GOT3 (cell line): ENCODE data around the gene SGCG.
"Not testable (repeated sequence)": the region's sequence is repeated elsewhere in the genome, so short reads cannot be mapped to it uniquely, and the experiment has no call there.

Experiments
- DNase-seq: peaks from one replicate; lab custom pipeline; 2025; ENCODE audit warnings: mixed read lengths; lab: John Stamatoyannopoulos, UW

Gene SGCG, protein sequence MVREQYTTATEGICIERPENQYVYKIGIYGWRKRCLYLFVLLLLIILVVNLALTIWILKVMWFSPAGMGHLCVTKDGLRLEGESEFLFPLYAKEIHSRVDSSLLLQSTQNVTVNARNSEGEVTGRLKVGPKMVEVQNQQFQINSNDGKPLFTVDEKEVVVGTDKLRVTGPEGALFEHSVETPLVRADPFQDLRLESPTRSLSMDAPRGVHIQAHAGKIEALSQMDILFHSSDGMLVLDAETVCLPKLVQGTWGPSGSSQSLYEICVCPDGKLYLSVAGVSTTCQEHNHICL

DNA sequence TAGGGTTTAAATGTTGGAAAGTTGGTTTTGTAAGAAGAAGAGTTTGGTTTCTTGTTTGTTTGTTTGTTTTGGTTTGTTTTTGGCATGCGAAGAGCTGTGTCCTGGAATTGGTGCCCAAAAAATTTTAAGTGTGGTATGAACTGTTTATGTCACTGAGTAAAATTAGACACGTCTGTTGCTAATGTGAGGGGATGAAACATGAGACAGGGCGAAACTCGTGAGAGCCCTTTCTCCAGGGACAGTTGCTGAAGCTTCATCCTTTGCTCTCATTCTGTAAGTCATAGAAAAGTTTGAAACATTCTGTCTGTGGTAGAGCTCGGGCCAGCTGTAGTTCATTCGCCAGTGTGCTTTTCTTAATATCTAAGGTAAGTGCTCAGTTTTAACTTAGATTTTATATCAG, at the start of gene SGCG:
Gene SGCG (plus strand): TSS at position 269 of the 400 bp plus-strand sequence. CDS start 22,716 bp downstream, outside the sequence.
- no peak for DNase-seq

DNA sequence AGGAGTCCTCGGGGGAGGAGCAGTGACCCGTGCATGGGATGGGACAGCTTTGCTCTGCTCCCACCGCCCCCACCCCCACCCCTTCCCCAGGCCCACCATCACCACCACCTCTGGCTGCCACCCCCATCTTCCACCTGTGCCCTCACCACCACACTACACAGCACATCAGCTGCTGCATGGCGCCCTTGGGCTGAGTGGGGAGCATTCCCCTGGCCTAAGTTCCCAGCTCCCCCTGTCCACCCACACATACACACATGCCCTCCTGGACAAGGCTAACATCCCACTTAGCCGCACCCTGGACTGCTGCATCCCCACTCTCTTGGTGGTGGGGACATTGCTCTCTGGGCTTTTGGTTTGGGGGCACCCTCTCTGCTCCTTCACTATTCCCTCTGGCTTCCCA, 46.2 kb upstream of the SGCG start:
- no peak for DNase-seq

DNA sequence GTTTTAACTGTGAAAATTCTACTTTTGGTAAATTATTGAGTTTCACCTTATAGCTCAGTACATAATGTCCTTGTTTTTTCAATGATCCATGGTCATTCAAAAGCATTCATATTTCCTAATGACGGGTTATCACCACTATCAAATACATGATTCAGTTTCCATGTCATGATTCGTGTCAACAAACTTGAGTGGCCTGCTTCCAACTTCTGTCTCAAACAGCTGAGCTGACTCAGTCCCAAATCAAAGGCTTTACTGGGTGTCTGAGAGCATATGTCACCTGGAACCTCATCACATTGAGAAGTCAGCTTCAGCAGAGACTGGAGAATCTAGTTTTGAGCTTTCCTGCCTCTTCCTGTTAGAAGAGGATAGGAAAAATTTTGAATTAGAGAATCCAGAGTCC, 40.3 kb upstream of the SGCG start:
- no peak for DNase-seq

DNA sequence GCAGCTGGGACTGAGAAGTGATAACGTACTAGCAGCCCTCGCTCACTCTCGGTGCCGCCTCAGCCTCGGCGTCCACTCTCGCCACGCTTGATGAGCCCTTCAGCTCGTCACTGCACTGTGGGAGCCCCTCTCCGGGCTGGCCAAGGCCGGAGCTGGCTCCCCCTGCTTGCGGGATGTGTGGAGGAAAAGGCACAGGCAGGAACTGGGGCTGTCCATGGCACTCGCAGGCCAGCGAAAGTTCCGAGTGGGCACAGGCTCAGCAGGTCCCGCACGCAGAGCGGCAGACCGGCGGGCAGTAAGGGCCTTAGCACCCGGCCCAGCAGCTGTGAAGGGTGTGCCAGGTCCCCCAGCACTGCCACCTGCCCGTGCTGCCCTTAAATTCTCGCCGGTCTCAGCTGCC, 38.8 kb upstream of the SGCG start:
- DNase-seq = no peak

DNA sequence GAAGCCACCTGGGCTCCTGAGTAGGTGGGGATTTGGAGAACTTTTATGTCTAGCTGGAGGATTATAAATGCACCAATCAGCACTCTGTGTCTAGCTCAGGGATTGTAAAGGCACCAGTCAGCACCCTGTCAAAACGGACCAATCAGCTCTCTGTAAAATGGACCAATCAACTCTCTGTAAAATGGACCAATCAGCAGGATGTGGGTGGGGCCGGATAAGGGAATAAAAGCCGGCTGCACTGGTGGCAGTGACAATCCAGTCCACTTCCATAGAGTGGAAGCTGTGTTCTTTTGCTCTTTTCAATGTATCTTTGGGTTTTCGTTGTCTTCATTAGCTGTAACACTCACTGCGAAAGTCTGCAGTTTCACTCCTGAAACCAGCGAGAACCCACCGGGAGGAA, 38.2 kb upstream of the SGCG start:
- not testable (repeated sequence) for DNase-seq

DNA sequence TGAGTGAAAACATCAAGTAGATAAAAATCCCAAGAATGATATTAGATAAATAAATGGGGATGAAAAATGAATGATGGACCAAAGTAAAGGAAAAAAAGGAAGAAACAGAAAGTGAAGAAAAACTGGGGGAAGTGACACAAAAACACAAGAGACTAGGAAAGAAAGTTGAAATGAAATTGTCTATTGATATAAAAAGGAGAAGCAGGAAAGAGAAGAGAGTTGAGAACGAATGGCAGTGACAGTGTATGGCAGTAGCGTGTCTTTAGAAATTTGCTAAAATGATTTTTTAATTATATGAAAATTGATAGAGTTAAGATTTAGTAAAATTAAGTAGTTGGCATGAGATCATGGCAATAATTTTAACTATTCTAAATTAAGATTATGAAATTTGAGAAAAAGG, 36.3 kb upstream of the SGCG start:
- no peak for DNase-seq

DNA sequence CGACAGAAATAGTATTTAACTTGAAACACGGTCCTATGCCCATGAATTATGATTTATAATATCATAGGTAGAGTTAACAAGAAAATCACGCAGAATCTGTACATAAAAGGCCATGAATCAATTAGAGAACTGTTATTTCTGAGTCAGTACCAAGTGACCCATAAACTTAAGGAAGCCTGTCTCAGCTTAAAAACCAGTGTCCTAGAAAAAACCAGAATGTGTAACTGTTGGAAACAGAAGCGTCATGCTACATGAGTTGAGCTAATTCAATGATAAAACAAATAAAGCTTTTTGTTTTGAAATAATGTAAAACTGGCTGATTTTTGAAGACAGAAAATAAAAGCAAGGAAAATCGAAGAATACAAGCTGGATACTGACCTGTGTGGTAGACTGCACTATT, 34.8 kb upstream of the SGCG start:
- no peak for DNase-seq

DNA sequence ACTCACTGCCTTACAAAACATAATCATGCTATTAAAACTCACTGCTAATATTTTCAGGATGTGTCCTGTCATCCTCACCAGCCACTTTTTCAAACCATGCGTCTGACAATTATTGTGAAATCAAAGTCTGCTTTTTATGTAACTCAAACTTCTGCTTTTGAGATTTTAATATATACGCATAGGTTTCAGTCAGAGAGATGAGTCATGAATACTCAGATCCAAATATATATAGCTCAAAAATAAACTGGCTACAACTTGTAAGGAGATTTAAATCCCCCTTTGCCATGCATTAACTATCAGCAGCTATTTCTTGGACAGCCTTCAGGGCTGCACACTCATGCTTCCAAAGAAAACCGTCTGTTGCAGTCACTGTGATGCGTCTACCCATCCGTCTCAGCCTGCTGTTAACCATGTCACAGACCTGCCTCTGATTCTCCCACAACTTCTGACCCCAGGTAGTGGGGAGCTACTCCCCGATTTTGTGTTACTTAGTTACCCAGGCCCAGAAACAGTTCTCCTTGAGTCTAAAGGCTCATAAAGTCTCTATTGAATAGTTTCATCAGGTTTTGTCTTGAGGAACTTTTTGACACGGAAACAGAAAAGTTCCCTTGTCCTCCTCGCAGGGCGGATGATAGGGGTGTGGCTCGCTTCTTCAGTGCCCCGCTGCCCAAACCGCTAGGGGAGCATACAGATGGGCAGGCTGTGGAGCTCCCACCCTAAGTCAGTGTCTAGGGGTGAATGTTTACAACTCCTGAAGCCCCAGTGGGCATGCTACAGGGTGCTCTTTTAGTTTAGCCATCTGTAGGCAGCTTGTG, 33.8 kb upstream of the SGCG start:
- DNase-seq = no peak

DNA sequence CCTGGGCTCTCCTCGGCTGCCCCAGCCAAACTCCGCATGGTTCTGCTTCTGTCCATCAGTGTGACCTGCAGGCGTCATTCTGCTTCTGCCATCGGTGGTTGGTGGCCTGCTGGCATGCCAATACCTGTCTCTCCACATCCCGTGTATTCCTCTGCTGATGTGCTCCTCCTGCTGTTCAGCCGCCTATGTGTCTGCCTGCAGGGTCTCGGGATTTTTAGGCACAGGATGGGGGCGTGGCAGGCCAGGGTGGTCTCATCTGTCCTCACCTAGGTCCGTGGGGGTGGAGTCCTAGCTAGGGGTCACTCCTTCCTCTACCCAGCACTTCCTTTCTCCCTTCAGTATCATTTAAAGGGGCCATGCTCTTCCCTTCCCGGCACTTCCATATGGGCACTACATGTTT, 33.0 kb upstream of the SGCG start:
- no peak for DNase-seq

DNA sequence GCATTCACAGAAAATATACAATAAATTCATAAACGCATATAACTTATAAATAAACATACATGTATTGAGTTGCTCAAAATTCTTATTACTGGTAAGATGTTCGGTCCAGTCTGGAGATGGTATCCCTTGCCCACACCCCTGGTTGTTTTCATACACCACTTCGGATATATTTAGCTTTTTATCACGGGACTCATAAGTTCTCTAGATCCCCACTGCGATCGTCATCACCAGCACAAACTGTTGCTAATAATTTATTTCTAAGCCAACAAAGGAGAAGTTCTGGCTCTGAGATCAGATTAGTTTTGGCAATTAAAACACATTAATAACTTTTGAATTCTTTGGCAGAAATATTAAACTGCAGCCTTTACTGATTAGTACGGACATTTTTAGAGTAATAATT, 23.0 kb upstream of the SGCG start:
- DNase-seq = no peak

DNA sequence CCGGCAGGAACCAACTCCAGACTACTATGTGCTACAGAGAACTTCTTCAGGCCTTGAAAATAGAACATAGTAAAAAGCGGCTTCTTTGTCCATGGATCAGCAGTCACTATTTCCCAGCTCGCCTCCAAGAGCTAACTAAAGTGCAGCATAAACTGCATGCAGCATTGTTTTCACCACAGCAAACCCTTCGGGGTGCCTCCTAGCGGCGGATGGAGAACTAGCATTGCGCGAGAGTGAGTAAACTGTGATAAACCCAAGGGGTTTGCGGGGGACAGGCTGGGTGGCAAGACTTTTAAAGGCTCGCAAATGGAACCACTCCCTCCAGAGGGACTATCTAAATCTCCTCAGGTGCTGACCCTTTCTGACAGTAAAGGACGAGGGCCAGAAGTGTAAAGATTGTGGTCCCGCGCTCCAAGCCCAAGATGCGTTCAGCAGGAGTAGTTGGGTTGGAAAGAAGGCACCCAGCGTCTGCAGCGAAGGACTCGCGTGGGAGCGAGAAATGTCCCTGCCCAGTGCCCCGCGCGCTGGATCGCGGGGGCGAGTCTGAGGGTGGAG, 21.5 kb upstream of the SGCG start:
- no peak for DNase-seq

DNA sequence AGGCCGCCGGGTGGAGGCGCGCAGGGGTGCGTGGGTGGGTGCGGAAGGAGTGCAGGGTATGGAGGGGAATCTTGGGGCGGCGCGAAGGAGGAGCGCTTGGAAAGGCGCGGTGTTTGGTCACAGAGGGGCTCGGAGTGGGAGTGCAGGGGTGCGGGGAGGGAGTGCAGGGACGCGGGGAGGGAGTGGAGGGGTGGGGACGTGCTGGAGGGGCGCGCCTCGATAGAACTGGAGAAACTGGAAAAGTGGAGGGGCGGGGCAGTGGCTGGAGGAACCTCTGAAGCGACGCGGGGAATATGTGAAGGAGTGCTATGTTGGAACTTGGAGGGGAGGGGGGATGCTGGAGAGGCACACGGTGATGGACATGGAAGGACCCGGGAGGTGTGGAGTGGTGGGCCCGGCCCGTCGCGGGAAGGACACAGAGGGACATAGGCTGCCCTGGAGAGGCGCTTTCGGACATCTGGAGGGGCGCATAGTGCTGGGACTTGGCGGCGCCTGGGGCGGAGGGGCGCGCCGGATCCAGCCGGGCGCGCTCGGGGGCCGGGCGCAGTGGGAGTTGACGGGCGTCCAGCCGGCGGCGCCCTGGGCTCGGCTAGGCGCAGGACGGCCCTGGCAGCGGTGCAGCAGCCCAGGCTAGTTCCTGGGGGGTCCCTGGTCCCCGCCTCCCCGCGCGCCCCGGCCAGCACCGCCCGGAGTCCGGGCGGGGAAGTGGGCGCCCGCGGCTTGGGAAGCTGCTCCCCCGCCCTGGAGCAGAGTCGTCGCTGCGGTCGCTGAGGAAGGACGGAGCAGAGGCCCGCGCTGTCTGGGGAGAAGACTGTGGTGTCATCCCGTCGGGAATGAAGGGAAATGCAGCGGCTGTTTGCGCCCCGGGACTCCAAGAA, 20.8 kb upstream of the SGCG start:
- DNase-seq = no peak

DNA sequence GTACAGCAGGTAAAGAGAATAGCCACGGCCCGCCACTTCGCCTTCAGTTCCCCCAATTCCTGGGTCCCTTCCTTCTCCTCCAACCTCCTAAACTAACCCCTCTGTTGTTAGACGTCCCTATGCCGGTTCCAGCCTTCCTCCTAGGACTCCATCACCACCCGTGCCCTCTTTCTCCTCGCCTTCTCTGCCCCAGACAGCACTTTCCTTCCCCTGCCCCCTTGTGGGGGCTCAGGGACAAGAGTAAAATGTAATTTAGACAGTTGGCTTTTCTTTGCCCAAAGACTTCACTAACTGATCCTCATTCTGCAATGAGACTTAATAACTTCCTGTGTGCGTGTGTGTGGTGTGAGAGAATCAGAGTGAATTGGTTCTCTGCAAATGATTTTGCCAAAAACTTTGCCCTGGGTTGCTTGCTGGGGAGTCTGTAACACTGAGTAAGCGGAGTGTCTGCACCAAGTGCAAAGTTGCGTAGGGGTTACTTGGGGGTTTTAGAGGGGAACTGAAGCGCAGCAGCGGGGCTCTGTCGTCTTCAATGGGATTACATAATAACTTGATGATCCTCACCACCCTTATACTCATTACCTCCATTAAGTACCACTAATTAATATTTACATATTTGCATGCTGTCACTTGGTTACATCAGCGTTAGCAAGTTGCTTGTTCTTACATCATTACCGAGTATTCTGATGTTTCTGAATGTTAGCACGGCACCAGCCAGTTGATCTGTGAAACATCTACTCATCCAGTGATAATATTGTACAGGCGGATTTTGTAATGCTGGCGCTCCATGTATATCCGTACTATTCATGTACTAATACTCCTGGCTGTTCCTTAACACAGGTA, 19.9 kb upstream of the SGCG start:
- DNase-seq = no peak

DNA sequence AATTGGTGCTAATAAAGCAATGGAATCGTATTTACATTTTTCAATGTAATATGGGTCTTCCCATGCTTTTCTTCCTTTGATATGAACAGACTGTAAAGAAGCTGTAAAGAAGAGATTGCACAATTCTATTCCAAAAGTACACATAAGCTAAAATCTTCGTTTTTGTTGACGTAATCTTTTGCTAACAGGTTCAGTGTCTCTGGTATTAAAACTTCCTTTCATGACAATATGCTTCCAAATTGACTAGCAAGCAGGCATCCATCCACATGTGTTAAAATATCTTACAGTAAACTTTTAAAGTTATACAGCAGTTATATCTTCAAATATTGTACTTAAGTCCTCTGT, 19.3 kb upstream of the SGCG start:
- DNase-seq = no peak

DNA sequence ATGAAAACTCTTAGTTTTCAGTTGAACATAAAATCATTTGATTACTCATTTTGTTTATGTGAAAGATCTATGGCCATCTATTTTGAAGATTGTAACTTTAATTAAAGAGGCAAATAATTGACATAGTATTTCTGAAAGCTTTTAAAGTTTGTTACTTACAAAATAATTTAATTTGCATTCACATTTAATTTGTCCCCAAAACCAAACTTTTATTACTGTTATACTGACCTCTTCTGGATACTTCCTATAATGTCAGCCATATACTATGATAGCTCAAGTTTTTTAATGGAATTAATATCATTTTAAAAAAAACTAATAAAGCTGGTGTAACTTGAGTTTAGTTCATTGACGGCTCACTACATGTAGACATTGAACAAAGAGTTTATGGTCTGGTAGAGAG, 4.9 kb upstream of the SGCG start:
- no peak for DNase-seq

DNA sequence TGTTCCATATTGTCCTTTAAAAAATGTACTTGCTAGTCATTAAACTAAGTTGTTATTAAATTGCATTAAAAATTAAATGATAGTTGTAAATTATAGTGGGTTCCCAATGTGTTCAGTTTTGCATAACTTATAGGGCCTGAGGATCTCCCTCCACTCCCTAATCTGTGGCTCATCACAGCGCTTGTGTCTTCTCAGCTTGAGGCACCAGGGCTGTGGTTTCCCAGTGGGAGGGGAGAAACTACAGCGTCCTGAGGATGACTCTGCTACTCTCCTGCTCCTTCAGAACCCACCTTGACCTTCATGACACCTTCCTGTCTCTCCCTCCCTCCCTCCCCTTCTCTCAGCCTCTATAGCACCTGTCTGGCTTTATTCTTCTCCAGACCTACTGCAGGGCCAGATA, 1.4 kb downstream of the SGCG start:
- no peak for DNase-seq

DNA sequence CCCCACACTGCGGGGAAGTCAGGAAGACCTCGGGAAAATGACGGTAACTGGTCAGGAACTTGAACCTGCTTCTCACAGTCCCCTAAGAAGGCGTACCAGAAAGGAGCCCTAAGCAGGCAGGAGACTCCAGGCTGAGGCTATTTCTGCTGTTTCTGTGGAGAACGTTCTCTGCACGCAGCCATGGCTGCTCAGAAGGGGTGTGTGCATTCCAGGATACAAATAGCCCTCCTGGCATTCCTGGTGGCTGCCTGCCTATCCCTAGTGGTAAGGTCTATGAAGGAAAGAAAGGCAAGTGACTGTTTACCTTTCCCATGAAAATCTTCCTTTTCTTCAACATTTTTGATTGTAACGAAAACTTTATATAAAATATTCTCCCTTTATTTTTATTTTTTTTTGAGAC, 2.5 kb downstream of the SGCG start:
- no peak for DNase-seq

DNA sequence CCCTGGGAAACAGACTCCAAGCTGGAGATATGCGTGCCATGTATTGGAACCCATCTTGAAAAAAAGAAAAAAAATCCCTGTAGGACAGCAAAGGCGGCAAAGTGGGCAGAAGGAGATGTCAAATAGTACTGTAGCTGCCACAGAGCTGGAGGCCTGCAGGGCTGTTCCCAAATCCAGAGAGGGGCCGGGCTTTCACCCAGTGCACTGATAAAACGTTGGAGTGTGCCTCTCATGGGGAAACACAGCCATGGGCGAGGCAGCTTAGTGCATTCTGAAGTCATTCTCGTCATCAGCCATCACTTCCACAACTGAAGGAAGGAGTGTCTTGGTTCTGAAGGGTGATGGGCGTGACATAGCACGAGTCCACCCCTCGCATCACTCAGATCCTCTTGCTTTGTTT, 4.8 kb downstream of the SGCG start:
- DNase-seq = no peak

DNA sequence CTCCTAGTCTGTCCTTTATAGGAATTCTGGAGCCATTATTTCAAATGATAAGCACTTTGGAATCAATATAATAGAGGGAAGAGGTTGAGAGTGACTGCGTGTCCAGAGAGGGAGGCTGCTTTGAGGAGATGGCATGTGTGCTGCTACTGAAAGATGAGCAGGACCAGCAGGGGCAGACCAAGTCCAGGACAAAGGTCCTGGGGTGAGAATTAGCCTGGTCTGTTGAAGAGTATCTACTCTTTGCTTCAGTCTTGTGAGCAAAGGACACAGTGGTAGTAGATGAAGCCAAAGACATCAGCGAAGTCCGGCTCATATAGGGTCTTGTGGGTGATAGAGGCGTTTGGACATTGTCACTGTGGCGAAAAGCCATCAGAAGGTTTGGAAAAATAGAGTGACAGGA, 21.1 kb downstream of the SGCG start:
- no peak for DNase-seq

DNA sequence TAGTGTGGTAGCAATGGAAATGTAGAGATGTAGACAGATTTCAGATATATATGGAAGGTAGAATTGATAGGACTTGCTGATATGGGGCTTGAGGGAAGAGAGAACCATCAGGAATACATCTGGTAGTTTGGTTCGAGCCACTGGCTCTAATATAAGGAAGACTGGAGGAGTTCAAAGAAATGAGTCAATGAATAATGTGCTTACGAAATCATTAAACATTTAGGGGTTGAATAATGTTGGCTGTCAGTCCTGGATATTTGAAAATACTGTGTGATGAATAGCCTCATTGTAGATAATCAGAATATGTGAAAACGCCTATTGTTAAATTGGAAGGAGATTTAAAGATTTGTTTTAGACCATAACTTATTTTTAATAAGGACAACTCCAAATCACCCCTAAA, 21.6 kb downstream of the SGCG start:
- DNase-seq = no peak

DNA sequence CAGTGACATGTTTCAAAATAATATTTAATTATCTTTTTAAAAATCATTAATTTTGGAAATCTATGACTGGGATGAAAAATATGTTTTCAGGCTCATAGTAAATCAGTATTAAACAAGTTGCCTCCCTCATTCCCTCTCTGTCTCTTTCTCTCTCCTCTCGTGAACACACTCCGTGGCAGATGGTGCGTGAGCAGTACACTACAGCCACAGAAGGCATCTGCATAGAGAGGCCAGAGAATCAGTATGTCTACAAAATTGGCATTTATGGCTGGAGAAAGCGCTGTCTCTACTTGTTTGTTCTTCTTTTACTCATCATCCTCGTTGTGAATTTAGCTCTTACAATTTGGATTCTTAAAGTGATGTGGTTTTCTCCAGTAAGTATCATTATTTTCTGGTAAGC, 22.7 kb downstream of the SGCG start:
- no peak for DNase-seq

DNA sequence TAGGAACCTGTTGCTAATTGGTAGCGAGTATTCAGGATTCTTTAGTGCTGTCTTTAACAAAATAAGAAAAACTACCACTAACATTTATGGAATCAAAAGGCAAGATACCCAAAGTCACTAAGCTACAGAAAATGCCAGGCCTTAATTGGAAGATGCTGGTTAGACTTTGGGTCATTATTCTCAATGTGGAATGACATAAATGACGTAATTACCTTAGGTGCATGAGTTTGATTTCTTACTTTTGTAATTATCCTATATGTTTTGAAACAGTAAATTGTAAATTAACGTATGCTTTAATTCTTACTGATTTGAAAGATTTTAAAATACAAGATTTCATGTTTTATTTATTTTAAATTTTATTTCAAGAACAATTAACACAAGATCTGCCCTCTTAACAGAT, 25.0 kb downstream of the SGCG start:
- no peak for DNase-seq
